AG09319 (cell line): Measurements from ENCODE around the gene CCDC51.

ENCODE experiments used
- DNase-seq: peaks from one replicate; pipeline ENCODE4 v3.0.0-alpha.2; 2010; ENCODE audit warnings: low read depth; ENCODE audit errors: extremely low read depth
- TF ChIP-seq, protein P1 (sequence below): IDR thresholded peaks from 2 replicates; pipeline ENCODE4 v1.5.1; 2011; ENCODE audit warnings: low read depth, mild to moderate bottlenecking, inconsistent platforms, low read length, moderate library complexity

CCDC51 gene

DNA sequence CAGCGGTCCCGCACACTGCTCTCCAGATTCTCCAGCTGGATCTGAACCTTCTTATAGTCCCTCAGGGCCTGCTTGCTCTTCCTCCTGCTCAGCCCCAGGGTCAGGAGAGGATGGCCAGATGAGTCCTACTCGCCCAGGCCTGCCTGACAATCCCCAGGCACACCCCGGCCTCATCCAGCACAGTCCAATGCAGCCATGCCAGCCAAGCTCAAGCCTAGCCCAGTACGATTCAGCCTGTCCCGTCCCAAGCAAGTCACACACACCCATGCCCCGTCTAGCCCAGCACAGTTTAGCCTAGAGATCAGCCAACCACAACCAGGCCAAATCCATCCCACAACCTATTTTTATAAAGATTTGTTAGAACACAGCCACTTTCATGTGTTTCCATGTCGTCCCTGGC is 26.8 kb downstream of the CCDC51 start:
- DNase-seq: no peak
- TF ChIP-seq, protein P1, sequence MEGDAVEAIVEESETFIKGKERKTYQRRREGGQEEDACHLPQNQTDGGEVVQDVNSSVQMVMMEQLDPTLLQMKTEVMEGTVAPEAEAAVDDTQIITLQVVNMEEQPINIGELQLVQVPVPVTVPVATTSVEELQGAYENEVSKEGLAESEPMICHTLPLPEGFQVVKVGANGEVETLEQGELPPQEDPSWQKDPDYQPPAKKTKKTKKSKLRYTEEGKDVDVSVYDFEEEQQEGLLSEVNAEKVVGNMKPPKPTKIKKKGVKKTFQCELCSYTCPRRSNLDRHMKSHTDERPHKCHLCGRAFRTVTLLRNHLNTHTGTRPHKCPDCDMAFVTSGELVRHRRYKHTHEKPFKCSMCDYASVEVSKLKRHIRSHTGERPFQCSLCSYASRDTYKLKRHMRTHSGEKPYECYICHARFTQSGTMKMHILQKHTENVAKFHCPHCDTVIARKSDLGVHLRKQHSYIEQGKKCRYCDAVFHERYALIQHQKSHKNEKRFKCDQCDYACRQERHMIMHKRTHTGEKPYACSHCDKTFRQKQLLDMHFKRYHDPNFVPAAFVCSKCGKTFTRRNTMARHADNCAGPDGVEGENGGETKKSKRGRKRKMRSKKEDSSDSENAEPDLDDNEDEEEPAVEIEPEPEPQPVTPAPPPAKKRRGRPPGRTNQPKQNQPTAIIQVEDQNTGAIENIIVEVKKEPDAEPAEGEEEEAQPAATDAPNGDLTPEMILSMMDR: no peak

DNA sequence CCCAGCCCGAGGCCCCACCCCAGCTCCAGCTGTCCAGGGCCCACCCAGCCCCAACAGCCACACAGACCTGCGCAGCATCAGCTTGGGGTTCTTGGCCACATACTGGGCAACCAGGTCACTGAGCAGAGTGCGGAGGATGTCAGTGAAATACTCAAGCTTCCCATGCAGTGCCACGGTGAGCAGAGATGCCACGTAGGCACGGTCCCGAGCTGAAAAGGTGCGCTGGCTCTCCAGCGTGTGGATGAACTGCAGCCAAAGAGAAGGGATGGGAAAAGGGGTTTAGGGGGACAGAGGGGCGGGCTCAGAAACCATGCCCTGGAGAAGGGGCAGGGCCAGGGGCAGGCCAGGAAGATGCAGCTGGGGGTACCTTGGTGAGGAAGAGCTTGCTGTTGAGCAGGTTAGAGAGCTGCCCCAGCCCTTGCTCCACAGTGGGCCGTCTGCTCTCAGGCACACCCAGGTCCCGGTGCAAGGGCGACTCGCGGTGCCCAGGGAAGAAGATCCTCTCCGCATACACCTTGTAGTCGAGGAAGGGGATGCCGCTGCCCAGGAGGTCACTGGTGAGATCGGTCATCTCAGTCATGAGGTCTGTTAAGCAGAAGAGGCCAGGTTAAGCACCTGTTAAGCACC is 27.4 kb downstream of the CCDC51 start:
- no peak for DNase-seq
- TF ChIP-seq, protein P1: no peak

DNA sequence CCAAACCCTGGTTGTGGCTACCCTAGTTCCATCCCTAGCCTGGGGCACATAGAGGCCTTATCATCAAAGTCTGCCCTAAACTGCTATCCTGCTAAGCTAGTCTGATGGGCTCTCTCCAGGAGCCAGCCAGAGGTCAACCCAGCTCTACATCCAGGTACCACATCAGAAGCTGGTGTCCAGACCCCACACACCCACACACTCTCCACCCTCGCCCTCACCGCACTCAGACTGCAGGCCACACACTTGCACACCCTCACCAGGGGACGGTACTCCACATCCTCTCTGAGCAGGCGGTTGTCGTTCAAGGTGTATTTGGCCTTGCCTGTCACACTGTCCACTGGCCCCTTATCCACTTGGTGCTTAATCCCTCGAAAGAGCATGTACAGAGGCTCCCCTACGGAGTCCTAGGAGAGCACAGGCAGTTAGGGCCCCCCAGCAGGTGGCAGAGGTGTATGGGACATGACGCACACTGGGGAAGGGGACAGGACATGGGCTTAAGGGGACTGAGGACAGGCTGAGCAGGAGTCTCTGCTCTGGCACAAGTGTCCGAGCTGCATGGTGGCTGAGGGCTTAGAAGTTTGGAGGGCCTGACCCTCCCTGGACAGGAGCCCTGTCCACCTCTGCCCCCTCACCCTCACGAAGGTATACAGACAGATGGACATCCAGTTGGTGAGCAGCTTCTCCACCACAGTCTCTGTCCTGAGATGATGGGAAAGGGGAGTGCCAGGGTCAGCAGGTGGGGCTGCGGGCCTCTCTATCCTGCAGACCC is 28.1 kb downstream of the CCDC51 start:
- DNase-seq: no peak
- TF ChIP-seq, protein P1: no peak

DNA sequence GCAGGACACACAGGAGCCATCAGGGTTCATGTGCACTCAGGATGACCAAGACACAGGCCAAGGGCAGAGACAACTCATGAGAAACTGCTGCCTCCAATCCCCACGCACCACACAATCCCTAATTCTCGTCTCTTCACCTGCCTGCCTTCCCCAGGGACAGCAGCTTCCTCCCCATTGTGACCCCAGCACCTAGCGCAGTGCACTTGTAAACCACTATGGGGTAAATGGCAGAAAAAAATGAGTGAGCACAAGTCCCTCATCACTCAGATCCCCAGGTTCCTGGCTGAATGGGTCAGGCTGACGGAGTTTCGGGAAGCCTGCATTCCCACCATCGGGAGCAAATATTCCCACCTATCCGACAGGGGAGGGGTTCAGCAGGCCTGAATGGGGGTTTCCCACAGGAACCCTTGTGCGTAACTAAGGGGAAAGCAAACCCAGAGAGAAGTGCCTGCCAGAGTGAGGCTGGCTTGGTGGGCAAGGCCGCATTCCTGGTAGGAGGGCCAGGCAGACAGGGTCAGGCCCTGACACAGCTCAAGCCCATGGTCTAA is 28.8 kb downstream of the CCDC51 start:
- TF ChIP-seq, protein P1: no peak
- DNase-seq: no peak

DNA sequence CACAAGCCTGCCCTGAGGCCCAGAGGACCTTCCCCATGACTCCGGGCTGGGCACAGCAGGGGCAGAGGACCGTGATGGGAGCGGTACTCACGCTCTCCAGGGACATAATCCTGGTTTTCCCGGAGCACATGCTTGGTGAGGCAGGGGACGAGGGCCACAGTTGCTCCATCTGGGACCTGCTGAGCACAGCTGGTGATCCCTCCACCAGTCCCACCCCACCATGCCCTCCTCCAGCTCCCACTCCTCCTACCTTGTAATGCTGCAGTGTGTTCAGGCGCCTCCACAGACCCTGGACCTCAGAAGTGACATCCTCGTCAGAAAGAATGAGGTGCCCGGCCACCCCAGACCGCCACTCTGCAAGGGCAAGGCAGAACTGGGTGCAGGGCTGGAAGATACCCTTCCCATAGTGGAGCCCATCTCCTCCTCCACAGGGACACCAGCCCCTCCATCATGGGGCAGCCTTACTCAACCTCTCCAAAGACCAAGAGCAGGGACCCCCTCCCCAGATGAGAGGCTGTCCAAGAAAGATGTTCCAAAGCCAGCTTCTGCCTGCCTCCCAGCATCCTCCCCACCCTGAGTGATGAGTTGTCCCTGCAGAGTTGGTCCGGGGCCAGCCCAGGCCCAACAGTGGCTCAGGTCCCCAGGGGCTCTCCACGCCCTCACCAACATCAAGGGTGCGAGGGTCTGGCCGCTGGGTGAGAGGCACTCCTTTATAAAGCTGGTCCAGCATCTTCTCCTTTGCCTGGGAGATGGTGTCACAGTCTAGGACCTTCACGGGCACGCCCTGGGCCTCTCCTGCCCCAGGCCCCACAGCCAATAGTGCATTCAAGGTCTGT is 29.5 kb downstream of the CCDC51 start:
- TF ChIP-seq, protein P1: no peak

DNA sequence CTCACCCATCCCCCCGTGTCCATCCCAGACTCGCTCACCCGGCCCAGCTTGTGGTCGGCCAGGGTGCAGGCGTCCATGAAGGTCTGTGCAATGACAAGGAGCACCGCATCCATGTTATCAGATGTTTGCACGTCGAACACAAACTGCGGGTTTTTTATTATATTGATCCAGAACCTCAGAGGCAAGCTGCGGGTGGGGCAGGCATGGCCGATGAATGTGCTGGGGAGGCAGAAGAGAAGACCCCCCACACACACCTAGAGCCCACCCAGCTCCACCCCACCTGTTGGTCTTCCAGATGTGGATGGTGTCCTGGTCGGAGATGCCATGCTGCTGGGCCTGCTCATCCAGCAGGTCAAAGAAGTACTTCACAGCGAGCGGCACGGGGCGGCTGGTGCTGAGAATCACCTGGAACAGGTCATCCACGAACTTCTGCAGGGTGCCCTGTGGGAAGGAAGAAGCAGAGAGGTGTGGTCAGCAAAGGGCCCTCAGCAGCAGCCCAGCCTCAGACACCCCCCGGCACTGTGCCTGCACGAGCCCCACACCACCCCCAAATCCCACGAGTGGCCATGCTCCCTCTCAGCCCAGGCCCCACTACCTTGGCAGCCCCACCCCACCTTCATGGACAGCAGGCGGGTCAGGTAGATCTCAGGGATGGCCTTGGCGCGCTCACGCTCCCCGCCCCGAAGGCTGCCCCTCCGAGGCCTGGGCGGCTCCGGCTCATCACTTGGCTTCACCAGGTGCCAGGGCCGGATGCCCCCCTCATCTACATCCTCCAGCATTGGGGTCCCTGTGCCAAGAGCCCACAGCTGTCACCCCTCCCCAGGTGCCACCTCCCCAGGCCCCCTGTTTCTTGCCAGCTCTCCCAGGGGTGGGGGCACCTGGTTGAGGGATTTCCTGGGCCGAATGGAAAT is 30.4 kb downstream of the CCDC51 start:
- no peak for DNase-seq
- TF ChIP-seq, protein P1: no peak

More for the DNA sequence above, 29.5 kb downstream of the CCDC51 start:
- no peak for DNase-seq
